CD4-positive, alpha-beta T cell treated with Interleukin-17A for 4 hours (primary cell): ENCODE data around the gene ZFX.
A peak's percentile ranks its signal among the peaks of the same experiment; 100 is the strongest.
"Not testable (repeated sequence)": the region's sequence is repeated elsewhere in the genome, so short reads cannot be mapped to it uniquely, and the experiment has no call there.

Source experiments
- DNase-seq: peaks from one replicate; pipeline ENCODE4 v3.0.0-alpha.2; 2020; ENCODE audit warnings: mixed read lengths

The ZFX gene

GRCh38 chrX:24153178-24153795 is 3.8 kb downstream of the ZFX start:
- peak; percentile 38 for DNase-seq

- no peak for DNase-seq
Measured at GRCh38 chrX:24153796-24154189, 4.3 kb downstream of the ZFX start.

DNA sequence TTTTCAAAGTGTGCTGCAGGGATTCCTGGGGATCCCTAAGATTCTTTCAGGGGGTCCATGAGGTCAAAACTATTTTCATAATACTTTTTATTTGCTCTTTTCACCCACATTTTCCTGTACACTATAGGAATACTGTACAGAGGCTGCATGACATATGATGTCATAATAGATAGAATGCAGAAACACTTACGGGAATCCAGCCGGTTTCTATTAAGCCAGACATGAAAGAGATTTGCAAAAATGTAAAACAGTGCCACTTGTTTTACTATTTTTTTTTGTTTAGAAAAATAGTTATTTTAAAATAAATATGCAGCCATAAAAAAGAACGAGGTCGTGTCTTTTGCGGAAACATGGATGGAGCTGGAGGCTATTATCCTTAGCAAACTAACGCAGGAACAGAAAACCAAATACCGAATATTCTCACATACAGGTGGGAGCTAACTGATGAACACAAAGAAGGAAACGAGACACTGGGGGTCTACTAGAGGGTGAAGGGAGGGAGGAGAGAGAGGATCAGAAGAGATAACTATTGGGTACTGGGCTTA is 5.0 kb downstream of the ZFX start:
- DNase-seq, result no peak

GRCh38 chrX:24155747-24156146 is 6.2 kb downstream of the ZFX start:
- DNase-seq, result not testable (repeated sequence)

- no peak for DNase-seq
Measured at GRCh38 chrX:24156177-24156576, 6.6 kb downstream of the ZFX start.

GRCh38 chrX:24158881-24159280 is 9.4 kb downstream of the ZFX start:
- no peak for DNase-seq

DNA sequence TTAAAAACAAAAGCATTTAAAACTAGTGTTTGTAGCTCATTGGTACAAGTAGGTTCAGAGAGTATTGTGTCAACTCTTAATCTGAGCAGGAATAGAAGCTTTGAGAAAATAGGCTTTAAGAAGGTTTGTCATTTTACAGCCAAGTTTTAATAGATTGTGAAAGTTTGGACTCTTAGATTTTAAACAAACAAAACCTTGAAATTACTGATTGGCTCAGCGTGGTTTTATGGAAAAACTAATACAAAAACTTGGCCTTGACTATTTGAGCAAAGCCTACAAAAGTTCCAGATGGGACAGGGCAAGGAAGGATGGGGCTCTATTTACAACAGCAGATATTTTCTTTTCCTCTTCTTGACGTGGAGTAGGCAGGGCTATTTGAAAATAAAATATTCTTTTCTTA is 16.5 kb downstream of the ZFX start:
- no peak for DNase-seq

GRCh38 chrX:24167719-24168472 is 18.4 kb downstream of the ZFX start:
- DNase-seq, result no peak

DNA sequence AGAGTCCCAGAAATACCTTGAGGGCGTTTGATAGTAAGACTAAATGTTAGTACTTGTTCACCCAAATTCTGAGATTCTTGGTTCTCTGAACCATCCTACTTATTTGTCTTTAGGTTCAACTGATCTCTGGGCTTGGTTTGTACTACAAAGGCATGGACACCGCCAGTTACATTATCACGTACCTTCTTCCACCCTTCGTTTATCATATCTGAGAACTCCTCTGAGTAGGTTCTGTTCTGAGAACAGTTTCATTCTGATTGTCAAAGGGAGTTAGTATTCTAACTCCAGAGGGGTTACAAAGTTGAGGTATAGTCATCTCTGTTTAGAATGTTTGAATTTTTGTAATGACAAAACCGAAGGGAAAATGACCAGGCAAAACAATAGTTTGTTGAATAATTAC is 19.3 kb downstream of the ZFX start:
- DNase-seq, result no peak

- DNase-seq, result no peak
Measured at GRCh38 chrX:24169211-24169610, 19.7 kb downstream of the ZFX start.

DNA sequence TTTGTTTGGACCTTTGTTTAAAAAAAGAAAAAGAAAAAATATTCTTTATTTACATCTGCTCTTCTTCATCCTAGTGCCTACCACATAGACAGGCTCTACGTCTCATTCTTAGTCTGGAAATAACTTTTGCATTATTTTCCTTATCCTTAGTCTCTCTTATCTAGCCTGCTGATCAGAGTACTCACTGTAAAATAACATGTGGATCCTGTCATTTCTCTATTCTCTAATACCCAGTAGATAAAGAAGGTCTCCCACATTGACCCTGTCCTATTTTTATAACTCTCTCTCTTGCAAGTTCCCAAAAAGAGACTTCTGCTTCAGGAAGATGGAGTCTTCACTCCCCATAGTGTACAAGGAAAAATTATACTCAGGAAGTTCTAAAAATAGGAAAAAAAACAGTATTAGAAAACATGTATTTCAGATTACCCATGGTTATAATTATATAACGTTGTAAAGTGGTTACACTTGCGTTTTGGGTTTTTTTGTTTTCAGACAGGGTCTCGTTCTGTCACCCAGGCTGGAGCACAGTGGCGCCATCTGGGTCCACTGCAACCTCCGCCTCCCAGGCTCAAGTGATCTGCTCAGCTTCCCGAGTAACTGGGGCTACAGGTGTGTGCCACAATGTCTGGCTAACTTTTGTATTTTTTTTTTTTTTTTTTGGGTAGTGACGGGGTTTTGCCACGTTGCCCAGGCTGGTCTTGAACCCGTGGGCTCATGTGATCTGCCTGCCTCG is 23.8 kb downstream of the ZFX start:
- DNase-seq, result no peak

DNA sequence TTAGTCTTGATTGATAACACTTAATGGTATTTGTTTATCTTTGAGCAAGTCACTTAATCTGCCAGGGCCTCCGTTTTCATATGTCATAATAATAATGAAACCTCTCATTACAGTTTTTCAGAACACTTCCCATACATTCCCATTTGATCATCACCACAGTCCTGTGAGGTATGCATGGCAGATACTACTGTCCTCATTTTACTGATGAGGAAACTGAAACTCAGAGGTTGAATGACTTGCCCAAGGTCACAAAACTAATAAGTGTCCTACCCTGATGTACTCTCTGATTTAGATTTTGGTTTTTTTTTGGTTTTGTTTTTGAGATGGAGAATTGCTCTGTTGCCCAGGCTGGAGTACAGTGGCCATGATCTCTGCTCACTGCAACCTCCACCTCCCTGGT is 25.7 kb downstream of the ZFX start:
- no peak for DNase-seq

- no peak for DNase-seq
Measured at GRCh38 chrX:24178441-24178840, 28.9 kb downstream of the ZFX start.

DNA sequence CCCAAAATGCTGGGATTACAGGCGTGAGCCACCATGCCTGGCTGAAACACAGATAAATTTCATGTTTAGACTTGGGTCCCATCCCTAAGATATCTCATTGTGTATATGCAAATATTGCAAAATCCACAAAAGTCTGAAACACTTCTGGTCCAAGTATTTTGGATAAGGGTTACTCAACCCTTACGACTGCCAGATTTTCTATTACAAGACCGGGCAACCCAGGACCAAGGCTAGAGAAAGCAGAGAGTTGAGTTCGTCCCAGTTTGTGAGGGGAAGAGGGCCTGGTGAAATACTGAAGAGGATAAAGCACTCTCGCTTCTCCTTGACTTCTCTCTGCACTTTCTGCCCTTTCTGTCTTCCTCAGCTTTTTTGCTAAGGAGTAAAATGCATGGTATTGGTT is 34.5 kb downstream of the ZFX start:
- DNase-seq, result no peak

DNA sequence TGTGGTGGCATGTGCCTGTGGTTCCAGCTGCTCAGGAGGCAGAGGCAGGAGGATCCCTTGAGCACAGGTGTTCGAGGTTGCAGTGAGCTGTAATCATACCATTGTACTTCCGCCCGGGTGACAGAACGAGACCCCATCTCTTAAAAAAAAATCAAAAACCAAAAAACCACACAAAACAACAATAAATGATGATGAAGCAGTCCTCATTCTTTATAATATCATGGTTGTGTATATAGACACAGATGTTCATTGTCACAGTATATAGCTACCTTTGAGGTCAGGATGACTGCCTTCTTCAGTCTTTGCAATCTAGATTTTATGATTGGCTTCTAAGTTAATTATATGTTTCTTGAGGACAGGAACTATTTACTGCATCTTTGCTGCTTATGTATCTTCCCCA is 37.0 kb downstream of the ZFX start:
- DNase-seq, result no peak

DNA sequence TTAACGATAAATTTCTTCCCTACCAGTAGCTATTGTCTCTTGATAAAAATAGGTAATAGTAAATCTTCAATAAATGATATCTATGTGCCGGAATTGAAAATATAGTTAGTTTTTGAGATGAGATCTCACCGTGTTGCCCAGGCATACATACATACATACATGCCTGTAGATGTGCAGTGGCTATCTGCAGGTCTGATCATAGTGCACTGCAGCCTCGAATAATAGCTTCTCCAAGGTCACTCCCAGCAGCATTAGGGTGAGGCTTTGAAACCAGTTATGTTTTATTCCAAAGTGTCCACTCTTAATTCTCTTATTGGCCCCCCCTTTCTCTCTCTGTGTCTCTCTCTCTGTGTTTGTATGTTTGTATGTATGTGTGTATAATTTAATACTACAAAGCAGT is 37.5 kb downstream of the ZFX start:
- DNase-seq, result no peak

DNA sequence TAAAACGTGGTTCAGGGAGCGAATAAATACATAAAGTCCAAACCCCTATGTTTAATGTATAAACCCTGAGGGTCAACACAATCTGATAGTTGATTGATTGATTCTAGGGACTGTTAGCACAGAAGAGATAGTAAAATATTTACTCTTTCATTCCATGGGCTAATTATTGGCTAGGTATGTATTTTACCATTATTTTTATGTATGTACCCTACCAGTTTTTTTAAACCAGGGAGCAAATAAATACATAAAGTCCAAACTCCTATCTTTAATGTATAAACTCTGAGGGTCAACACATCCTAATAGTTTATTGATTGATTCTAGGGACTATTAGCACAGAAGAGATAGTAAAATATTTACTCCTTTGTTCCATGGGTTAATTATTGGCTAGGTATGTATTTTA is 40.0 kb downstream of the ZFX start:
- no peak for DNase-seq

- no peak for DNase-seq
Measured at GRCh38 chrX:24190500-24191156, 41.1 kb downstream of the ZFX start.

DNA sequence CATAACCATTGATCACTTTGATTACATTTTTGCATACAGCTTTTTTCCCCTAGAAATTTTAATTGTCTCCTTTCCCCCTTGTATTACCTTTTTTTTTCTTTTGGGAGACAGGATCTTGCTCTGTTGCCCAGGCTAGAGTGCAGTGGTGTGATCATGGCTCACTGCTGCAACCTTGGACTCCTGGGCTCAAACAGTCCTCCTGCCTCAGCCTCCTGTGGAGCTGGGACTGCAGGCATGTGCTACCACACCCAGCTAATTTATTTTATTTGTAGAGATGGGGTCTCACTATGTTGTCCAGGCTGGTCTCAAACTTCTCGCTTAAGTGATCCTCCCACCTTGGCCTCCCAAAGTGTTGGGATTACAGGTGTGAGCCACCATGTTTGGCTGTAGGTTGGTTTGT is 47.0 kb downstream of the ZFX start:
- DNase-seq, result no peak

- no peak for DNase-seq
Measured at GRCh38 chrX:24198101-24198500, 48.6 kb downstream of the ZFX start.

GRCh38 chrX:24200133-24200532 is 50.6 kb downstream of the ZFX start:
- DNase-seq, result no peak

- no peak for DNase-seq
Measured at GRCh38 chrX:24201216-24201615, 51.7 kb downstream of the ZFX start.

GRCh38 chrX:24202465-24203031 is 53.0 kb downstream of the ZFX start:
- no peak for DNase-seq
